BE2C (cell line): Measurements from ENCODE around the gene SUCLG1.

ENCODE experiments used
- DNase-seq: peaks from one replicate; pipeline ENCODE4 v3.0.0-alpha.2; 2020
- H3K27me3 ChIP-seq: fragments of 250-450 bp; sonication (Bioruptor Pico); 2 replicates; pipeline ENCODE4 v1.5.1; 2020; ENCODE audit warnings: mild to moderate bottlenecking
- H3K36me3 ChIP-seq: fragments of 250-450 bp; sonication (Bioruptor Pico); 2 replicates; pipeline ENCODE4 v1.5.1; 2020; ENCODE audit warnings: mild to moderate bottlenecking
- H3K4me1 ChIP-seq: fragments of 250-450 bp; sonication (Bioruptor Pico); 2 replicates; pipeline ENCODE4 v1.5.1; 2020
- H3K4me3 ChIP-seq: 2 replicates; pipeline ENCODE4 v1.5.1; 2011; ENCODE audit warnings: low read depth, low read length
- H3K9me3 ChIP-seq: fragments of 250-450 bp; sonication (Bioruptor Pico); 2 replicates; pipeline ENCODE4 v1.5.1; 2020
- CTCF ChIP-seq: IDR thresholded peaks from 2 replicates; pipeline ENCODE4 v1.5.1; 2012; ENCODE audit warnings: mild to moderate bottlenecking, low read depth, low read length

Gene SUCLG1

GRCh38 chr2:84441505-84441904 lies 17.6 kb downstream of the SUCLG1 start:
- H3K9me3 ChIP-seq, result no peaks in the 10 kb centered on the region
- no peak for DNase-seq
- no peaks in the 10 kb centered on the region for H3K4me1 ChIP-seq
- H3K4me3 ChIP-seq, result no peak overlapping the region
- no peaks in the 10 kb centered on the region for H3K27me3 ChIP-seq
- no peak for TF ChIP-seq CTCF
- H3K36me3 ChIP-seq, result no peaks in the 10 kb centered on the region; the same call in none of the 2 replicates

GRCh38 chr2:84441036-84441435 lies 18.0 kb downstream of the SUCLG1 start:
- no peak for TF ChIP-seq CTCF
- H3K36me3 ChIP-seq, result no peaks in the 10 kb centered on the region; the same call in none of the 2 replicates
- no peaks in the 10 kb centered on the region for H3K4me1 ChIP-seq
- H3K4me3 ChIP-seq, result no peak overlapping the region
- no peak for DNase-seq
- no peaks in the 10 kb centered on the region for H3K9me3 ChIP-seq
- H3K27me3 ChIP-seq, result no peaks in the 10 kb centered on the region

GRCh38 chr2:84435345-84436025 lies 23.6 kb downstream of the SUCLG1 start:
- Histone ChIP-seq H3K4me1 (no peaks in the 10 kb centered on the region), H3K27me3 (no peaks in the 10 kb centered on the region), H3K36me3 (no peaks in the 10 kb centered on the region; the same call in 1 of the 2 replicates), H3K9me3 (no peaks in the 10 kb centered on the region), H3K4me3 (no peak overlapping the region)
- no peak for DNase-seq
- no peak for TF ChIP-seq CTCF

- no peak for TF ChIP-seq CTCF
- Histone ChIP-seq H3K4me1 (no peaks in the 10 kb centered on the region), H3K27me3 (no peaks in the 10 kb centered on the region), H3K36me3 (no peaks in the 10 kb centered on the region; the same call in 1 of the 2 replicates), H3K9me3 (no peaks in the 10 kb centered on the region), H3K4me3 (no peak overlapping the region)
- DNase-seq, result no peak
Observed at GRCh38 chr2:84429328-84429727, 29.8 kb downstream of the SUCLG1 start.

GRCh38 chr2:84427235-84428138 lies 31.6 kb downstream of the SUCLG1 start:
- H3K4me3 ChIP-seq, result no peak overlapping the region
- no peak for TF ChIP-seq CTCF
- no peak for DNase-seq
- H3K36me3 ChIP-seq, result no peaks in the 10 kb centered on the region; the same call in 1 of the 2 replicates
- H3K27me3 ChIP-seq, result no peaks in the 10 kb centered on the region
- H3K9me3 ChIP-seq, result no peaks in the 10 kb centered on the region
- no peaks in the 10 kb centered on the region for H3K4me1 ChIP-seq

GRCh38 chr2:84425310-84425709 lies 33.8 kb downstream of the SUCLG1 start:
- no peak for TF ChIP-seq CTCF
- Histone ChIP-seq H3K27me3 (no peaks in the 10 kb centered on the region), H3K4me1 (no peaks in the 10 kb centered on the region), H3K4me3 (no peak overlapping the region), H3K36me3 (no peaks in the 10 kb centered on the region), H3K9me3 (no peaks in the 10 kb centered on the region)
- DNase-seq, result no peak
